HCT116 (cell line): ENCODE measurements around the gene FBXW4. TPM values are rescaled to one million over a fixed set of nuclear protein-coding genes. Genes with fewer than 3 reads are reported as not detected.

ENCODE experiments used
- ATAC-seq: fragments of 200-7000 bp; cut with Tn5 transposase; 2 replicates; pipeline ENCODE4 v1.9.1; 2020; ENCODE audit warnings: mild to moderate bottlenecking, moderate library complexity
- BruUV-seq: library from RNA; stranded (reverse); fragments of 400-500 nt; replicated peaks from 2 replicates; lab custom pipeline; 2021; lab: Mats Ljungman, UMichigan
- CTCF ChIA-PET: fragments of 300-600 bp; sonication (Branson Sonifier 250); formaldehyde crosslinking; loops from one replicate; lab custom pipeline; 2021; ENCODE audit warnings: antibody characterized with exemption; lab: Charles Lee
- POLR2A ChIA-PET: fragments of 300-600, 350-600 bp; sonication (Branson Sonifier 250); formaldehyde crosslinking; loops from one replicate; lab custom pipeline; 2021; ENCODE audit warnings: antibody characterized with exemption; lab: Charles Lee
- RAD21 ChIA-PET, 2 experiments: fragments of 300-600 bp; sonication (Branson Sonifier 250); formaldehyde crosslinking; loops; one replicate each; lab custom pipeline; 2023; ENCODE audit warnings: low total read pairs in 2 of 2; ENCODE audit not compliant: uncharacterized antibody in 2 of 2, unreplicated experiment in 2 of 2, low non-redundant PET in 1 of 2; lab: Charles Lee
- DNase-seq: peaks from one replicate; pipeline ENCODE4 v3.0.0-alpha.2; 2010; ENCODE audit warnings: low read depth, low spot score
- H2AFZ ChIP-seq: fragments of 200-600 bp; shearing (Covaris generic), sonication (generic); 2 replicates; pipeline ENCODE4 v1.6.1; 2017; ENCODE audit warnings: low read depth, mixed run types, mixed read lengths, antibody characterized with exemption, low read length; ENCODE audit not compliant: poor library complexity, severe bottlenecking
- H3K27ac ChIP-seq: 2 replicates; pipeline ENCODE4 v1.5.1; 2012; ENCODE audit warnings: low read depth, low read length
- H3K27me3 ChIP-seq: fragments of 200-600 bp; sonication (generic); 2 replicates; pipeline ENCODE4 v1.6.1; 2016; ENCODE audit warnings: mixed run types, low read length, mixed read lengths; ENCODE audit not compliant: insufficient read depth
- H3K36me3 ChIP-seq, 2 experiments: fragments of 200-500 bp in 1 of 2; fragments of 200-600 bp in 1 of 2; sonication (Bioruptor generic) in 1 of 2; sonication (generic) in 1 of 2; 2 replicates each; pipeline versions ENCODE4 v1.5.1 to v1.6.1; 2014 to 2016; ENCODE audit warnings: low read length in 2 of 2, inconsistent platforms in 1 of 2, mixed read lengths in 1 of 2, mixed run types in 1 of 2; ENCODE audit not compliant: insufficient read depth in 2 of 2, control insufficient read depth in 1 of 2
- H3K4me1 ChIP-seq, 2 experiments: fragments of 200-600 bp in 1 of 2; sonication (generic) in 1 of 2; 2 replicates each; pipeline versions ENCODE4 v1.5.1 to v1.6.1; 2012 to 2017; ENCODE audit warnings: low read length in 2 of 2, inconsistent platforms in 1 of 2, mild to moderate bottlenecking in 1 of 2, mixed read lengths in 1 of 2, mixed run types in 1 of 2, moderate library complexity in 1 of 2; ENCODE audit not compliant: insufficient read depth in 2 of 2, control insufficient read depth in 1 of 2
- H3K4me2 ChIP-seq: fragments of 200-600 bp; sonication (generic); 2 replicates; pipeline ENCODE4 v1.6.1; 2017; ENCODE audit warnings: mixed run types, low read length, mixed read lengths
- H3K4me3 ChIP-seq, 2 experiments: fragments of 200-600 bp in 1 of 2; sonication (generic) in 1 of 2; replicated peaks in 1 of 2; 2 replicates each; pipeline ENCODE4 v1.5.1; 2011 to 2016; ENCODE audit warnings: low read length in 2 of 2, control low read depth in 1 of 2, low read depth in 1 of 2, mild to moderate bottlenecking in 1 of 2, mixed read lengths in 1 of 2, mixed run types in 1 of 2
- H3K79me2 ChIP-seq: fragments of 200-600 bp; sonication (generic); 2 replicates; pipeline ENCODE4 v1.6.1; 2017; ENCODE audit warnings: mild to moderate bottlenecking, mixed run types, low read length, moderate library complexity, mixed read lengths; ENCODE audit not compliant: insufficient read depth
- H3K9ac ChIP-seq: fragments of 200-600 bp; sonication (generic); 2 replicates; pipeline ENCODE4 v1.6.1; 2016; ENCODE audit warnings: low read length, mixed read lengths
- H3K9me2 ChIP-seq: fragments of 200-600 bp; sonication (generic), shearing (Covaris generic); 2 replicates; pipeline ENCODE4 v1.6.1; 2017; ENCODE audit warnings: mixed run types, mild to moderate bottlenecking, moderate library complexity; ENCODE audit not compliant: insufficient read depth
- H3K9me3 ChIP-seq, 2 experiments: fragments of 200-500 bp in 1 of 2; fragments of 200-600 bp in 1 of 2; sonication (Bioruptor generic) in 1 of 2; sonication (generic) in 1 of 2; 2 replicates each; pipeline ENCODE4 v1.6.1; 2014 to 2017; ENCODE audit warnings: low read length in 2 of 2, mixed read lengths in 2 of 2, inconsistent platforms in 1 of 2, low read depth in 1 of 2, mild to moderate bottlenecking in 1 of 2, mixed run types in 1 of 2, moderate library complexity in 1 of 2; ENCODE audit not compliant: control insufficient read depth in 1 of 2, insufficient read depth in 1 of 2
- H4K20me1 ChIP-seq: fragments of 200-600 bp; sonication (generic), shearing (Covaris generic); 2 replicates; pipeline ENCODE4 v1.6.1; 2017; ENCODE audit warnings: mixed run types, mild to moderate bottlenecking, moderate library complexity; ENCODE audit not compliant: insufficient read depth
- CEBPB ChIP-seq: IDR thresholded peaks from 2 replicates; pipeline ENCODE4 v1.6.1; 2012; ENCODE audit warnings: low read depth
- CTCF ChIP-seq, 3 experiments: fragments of 200-600 bp in 1 of 3; sonication (generic) in 1 of 3; IDR thresholded peaks in 2 of 3; conservative IDR thresholded peaks in 1 of 3; 2 replicates each; pipeline ENCODE4 v1.5.1; 2012 to 2017; ENCODE audit warnings: low read depth in 2 of 3, low read length in 2 of 3, antibody characterized with exemption in 1 of 3, borderline replicate concordance in 1 of 3, control low read depth in 1 of 3, mild to moderate bottlenecking in 1 of 3, mixed read lengths in 1 of 3, mixed run types in 1 of 3, moderate library complexity in 1 of 3; ENCODE audit not compliant: insufficient read depth in 1 of 3
- EZH2phosphoT487 ChIP-seq: fragments of 200-600 bp; IDR thresholded peaks from 2 replicates; pipeline ENCODE4 v1.6.1; 2018; ENCODE audit warnings: antibody characterized with exemption, borderline replicate concordance
- FOSL1 ChIP-seq: IDR thresholded peaks from 2 replicates; pipeline ENCODE4 v1.6.1; 2012; ENCODE audit warnings: low read depth
- MAX ChIP-seq: IDR thresholded peaks from 2 replicates; pipeline ENCODE4 v1.6.1; 2012
- RAD21 ChIP-seq: IDR thresholded peaks from 2 replicates; pipeline ENCODE4 v1.6.1; 2012; ENCODE audit warnings: low read depth, mild to moderate bottlenecking
- SIN3A ChIP-seq: IDR thresholded peaks from 2 replicates; pipeline ENCODE4 v1.6.1; 2012; ENCODE audit warnings: low read depth
- SP1 ChIP-seq: IDR thresholded peaks from 2 replicates; pipeline ENCODE4 v1.6.1; 2012; ENCODE audit warnings: low read depth
- ZBTB33 ChIP-seq: IDR thresholded peaks from 2 replicates; pipeline ENCODE4 v1.6.1; 2011; ENCODE audit warnings: mild to moderate bottlenecking, low read length, moderate library complexity; ENCODE audit not compliant: insufficient replicate concordance; ENCODE audit errors: extremely low read depth
- ZFX ChIP-seq: fragments of 450-650 bp; IDR thresholded peaks from 2 replicates; pipeline ENCODE4 v1.6.1; 2017
- intact Hi-C: fragments of 100-400 bp; cut with micrococcal nuclease; formaldehyde crosslinking; loops from 2 replicates; pipeline ENCODE4 v1.10.0; 2022
- total RNA-seq: library from RNA; stranded (reverse); gene quantifications from one replicate; pipeline ENCODE4 v1.2.1, GENCODE V29; 2021; ENCODE audit not compliant: unreplicated experiment
- TF ChIP-seq, protein P1 (sequence below): IDR thresholded peaks from 2 replicates; pipeline ENCODE4 v1.6.1; 2012; ENCODE audit warnings: low read depth

FBXW4 gene
- total RNA-seq, 1 experiment from 2014 or later = 35.3 TPM

GRCh38 chr10:101716891-101717659, 22.1 kb upstream of the FBXW4 start (continued):
- TF ChIP-seq CTCF (IDR thresholded peaks at IDR 0.05 in 2 of 3, conservative IDR thresholded peaks at IDR 0.05 in 1 of 3; ENCODE audit: borderline replicate concordance in 1 of 3, insufficient read depth in 1 of 3, low read depth in 2 of 3, low read length in 2 of 3) = no peak
- TF ChIP-seq MAX = no peak
- no peak for TF ChIP-seq ZFX
- no peak for TF ChIP-seq RAD21

- RAD21 ChIA-PET = no interaction called here
- Histone ChIP-seq H3K36me3 (no peaks in the 10 kb centered on the region), H3K27me3 (peaks cover 10% of the 10 kb centered on the region), H3K79me2 (no peaks in the 10 kb centered on the region), H3K9me2 (no peaks in the 10 kb centered on the region), H3K9me3 (no peaks in the 10 kb centered on the region), H3K4me1 (no peaks in the 10 kb centered on the region; a peak in 1 of 4 replicates), H2AFZ (no peak overlapping the region), H3K4me2 (no peak overlapping the region), H4K20me1 (no peaks in the 10 kb centered on the region), H3K4me3 (no peak overlapping the region), H3K9ac (no peak overlapping the region), H3K27ac (no peak overlapping the region)
- ATAC-seq (no peak), DNase-seq (no peak)
- POLR2A ChIA-PET = no interaction called here
- CTCF ChIA-PET = no interaction called here
- no TSS peak for BruUV-seq
- intact Hi-C loops = no loop called here
- TF ChIP-seq EZH2phosphoT487 (no peak), CTCF (IDR thresholded peaks at IDR 0.05 in 2 of 3, conservative IDR thresholded peaks at IDR 0.05 in 1 of 3; ENCODE audit: borderline replicate concordance in 1 of 3, insufficient read depth in 1 of 3, low read depth in 2 of 3, low read length in 2 of 3) (no peak), ZBTB33 (no peak), FOSL1 (no peak), SP1 (no peak), ZFX (no peak), CEBPB (no peak), MAX (no peak), RAD21 (no peak), SIN3A (no peak)
- TF ChIP-seq, protein P1, sequence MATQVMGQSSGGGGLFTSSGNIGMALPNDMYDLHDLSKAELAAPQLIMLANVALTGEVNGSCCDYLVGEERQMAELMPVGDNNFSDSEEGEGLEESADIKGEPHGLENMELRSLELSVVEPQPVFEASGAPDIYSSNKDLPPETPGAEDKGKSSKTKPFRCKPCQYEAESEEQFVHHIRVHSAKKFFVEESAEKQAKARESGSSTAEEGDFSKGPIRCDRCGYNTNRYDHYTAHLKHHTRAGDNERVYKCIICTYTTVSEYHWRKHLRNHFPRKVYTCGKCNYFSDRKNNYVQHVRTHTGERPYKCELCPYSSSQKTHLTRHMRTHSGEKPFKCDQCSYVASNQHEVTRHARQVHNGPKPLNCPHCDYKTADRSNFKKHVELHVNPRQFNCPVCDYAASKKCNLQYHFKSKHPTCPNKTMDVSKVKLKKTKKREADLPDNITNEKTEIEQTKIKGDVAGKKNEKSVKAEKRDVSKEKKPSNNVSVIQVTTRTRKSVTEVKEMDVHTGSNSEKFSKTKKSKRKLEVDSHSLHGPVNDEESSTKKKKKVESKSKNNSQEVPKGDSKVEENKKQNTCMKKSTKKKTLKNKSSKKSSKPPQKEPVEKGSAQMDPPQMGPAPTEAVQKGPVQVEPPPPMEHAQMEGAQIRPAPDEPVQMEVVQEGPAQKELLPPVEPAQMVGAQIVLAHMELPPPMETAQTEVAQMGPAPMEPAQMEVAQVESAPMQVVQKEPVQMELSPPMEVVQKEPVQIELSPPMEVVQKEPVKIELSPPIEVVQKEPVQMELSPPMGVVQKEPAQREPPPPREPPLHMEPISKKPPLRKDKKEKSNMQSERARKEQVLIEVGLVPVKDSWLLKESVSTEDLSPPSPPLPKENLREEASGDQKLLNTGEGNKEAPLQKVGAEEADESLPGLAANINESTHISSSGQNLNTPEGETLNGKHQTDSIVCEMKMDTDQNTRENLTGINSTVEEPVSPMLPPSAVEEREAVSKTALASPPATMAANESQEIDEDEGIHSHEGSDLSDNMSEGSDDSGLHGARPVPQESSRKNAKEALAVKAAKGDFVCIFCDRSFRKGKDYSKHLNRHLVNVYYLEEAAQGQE = no peak
Observed at GRCh38 chr10:101712997-101713396, 18.0 kb upstream of the FBXW4 start.
